Endothelial cell of umbilical vein (primary cell): ENCODE data around the gene TMEM18. TPM values are rescaled to one million over a fixed set of nuclear protein-coding genes. Genes with fewer than 3 reads are reported as not detected.

ENCODE experiments used
- BruUV-seq: library from RNA; stranded (reverse); fragments of 400-500 nt; replicated peaks from 2 replicates; lab custom pipeline; 2021; lab: Mats Ljungman, UMichigan
- CTCF ChIA-PET: fragments of 300-600, 350-600 bp; sonication (Branson Sonifier 250); formaldehyde crosslinking; loops from one replicate; lab custom pipeline; 2021; ENCODE audit warnings: antibody characterized with exemption, inconsistent platforms; lab: Charles Lee
- POLR2A ChIA-PET: fragments of 300-600, 350-600 bp; sonication (Branson Sonifier 250); formaldehyde crosslinking; loops from one replicate; lab custom pipeline; 2021; ENCODE audit warnings: antibody characterized with exemption, inconsistent platforms; lab: Charles Lee
- DNase-seq: peaks from one replicate; pipeline ENCODE4 v3.0.0-alpha.2; 2011; ENCODE audit warnings: low read depth, low spot score
- FAIRE-seq: peaks from 2 replicates; lab custom pipeline; 2011; peaks lifted over from hg19 to GRCh38; lab: Jason Lieb, UNC
- H2AFZ ChIP-seq: 2 replicates; pipeline ENCODE4 v1.6.0; 2012; ENCODE audit warnings: low read depth, low read length, control low read depth, inconsistent platforms
- H3K27ac ChIP-seq: 2 replicates; pipeline ENCODE4 v1.5.1; 2011; ENCODE audit warnings: low read depth, mild to moderate bottlenecking, control low read depth, low read length, moderate library complexity; ENCODE audit not compliant: insufficient read depth
- H3K27me3 ChIP-seq, 2 experiments: 2 replicates each; pipeline versions ENCODE4 v1.6.0 to v1.6.1; 2011; ENCODE audit warnings: low read length in 2 of 2, mixed read lengths in 1 of 2; ENCODE audit not compliant: control insufficient read depth in 2 of 2, insufficient read depth in 2 of 2
- H3K36me3 ChIP-seq, 2 experiments: 2 replicates in 1 of 2; 3 replicates in 1 of 2; pipeline ENCODE4 v1.5.1; 2011; ENCODE audit warnings: low read length in 2 of 2, mild to moderate bottlenecking in 1 of 2, moderate library complexity in 1 of 2; ENCODE audit not compliant: control insufficient read depth in 2 of 2, insufficient read depth in 2 of 2; ENCODE audit errors: extremely low read depth in 1 of 2
- H3K4me1 ChIP-seq: 3 replicates; pipeline ENCODE4 v1.5.1; 2011; ENCODE audit warnings: mild to moderate bottlenecking, low read length; ENCODE audit not compliant: control insufficient read depth, insufficient read depth; ENCODE audit errors: extremely low read depth
- H3K4me2 ChIP-seq: 2 replicates; pipeline ENCODE4 v1.6.1; 2011; ENCODE audit warnings: low read length, control low read depth, mixed read lengths; ENCODE audit not compliant: insufficient read depth
- H3K4me3 ChIP-seq, 3 experiments: fragments of 200-600 bp in 1 of 3; sonication (generic), shearing (Covaris generic) in 1 of 3; replicated peaks in 1 of 3; 2 replicates each; pipeline ENCODE4 v1.5.1; 2011 to 2016; ENCODE audit warnings: control low read depth in 3 of 3, low read length in 3 of 3, mild to moderate bottlenecking in 2 of 3, inconsistent platforms in 1 of 3, low read depth in 1 of 3, moderate library complexity in 1 of 3; ENCODE audit not compliant: insufficient read depth in 1 of 3
- H3K79me2 ChIP-seq: 2 replicates; pipeline ENCODE4 v1.6.0; 2012; ENCODE audit warnings: low read length, inconsistent platforms; ENCODE audit not compliant: control insufficient read depth, insufficient read depth
- H3K9ac ChIP-seq: replicated peaks from 2 replicates; pipeline ENCODE3; 2011; ENCODE audit warnings: low read length, control low read depth; ENCODE audit not compliant: insufficient read depth; ENCODE audit errors: extremely low read depth
- H3K9me1 ChIP-seq: replicated peaks from 3 replicates; pipeline ENCODE4 v1.6.0; 2011; ENCODE audit warnings: mild to moderate bottlenecking, low read length; ENCODE audit not compliant: control insufficient read depth, insufficient read depth; ENCODE audit errors: extremely low read depth
- H3K9me3 ChIP-seq: replicated peaks from 2 replicates; pipeline ENCODE4 v1.5.1; 2012; ENCODE audit warnings: low read length, inconsistent platforms; ENCODE audit not compliant: control insufficient read depth, insufficient read depth
- H4K20me1 ChIP-seq: replicated peaks from 2 replicates; pipeline ENCODE3; 2011; ENCODE audit warnings: mild to moderate bottlenecking, low read length; ENCODE audit not compliant: control insufficient read depth, insufficient read depth; ENCODE audit errors: extremely low read depth
- EZH2 ChIP-seq: IDR thresholded peaks from 2 replicates; pipeline ENCODE4 v1.6.1; 2012; ENCODE audit warnings: borderline replicate concordance, low read depth, mild to moderate bottlenecking, moderate library complexity, low read length, inconsistent platforms; ENCODE audit not compliant: severe bottlenecking
- FOS ChIP-seq: IDR thresholded peaks from 2 replicates; pipeline ENCODE4 v1.6.1; 2011; ENCODE audit warnings: mild to moderate bottlenecking, low read length, moderate library complexity, borderline replicate concordance; ENCODE audit not compliant: insufficient read depth
- GATA2 ChIP-seq: IDR thresholded peaks from 2 replicates; pipeline ENCODE4 v1.7.0; 2011; ENCODE audit warnings: low read depth, mild to moderate bottlenecking, moderate library complexity, mixed read lengths, low read length; ENCODE audit not compliant: insufficient read length, insufficient read depth
- JUN ChIP-seq: IDR thresholded peaks from 2 replicates; pipeline ENCODE4 v1.6.1; 2011; ENCODE audit warnings: borderline replicate concordance, low read depth; ENCODE audit not compliant: insufficient read length, insufficient read depth
- MAX ChIP-seq: IDR thresholded peaks from 2 replicates; pipeline ENCODE4 v1.6.1; 2011; ENCODE audit not compliant: insufficient read depth, insufficient read length
- MYC ChIP-seq: IDR thresholded peaks from one replicate; pipeline ENCODE4 v1.6.1; 2011; ENCODE audit warnings: mild to moderate bottlenecking, low read depth, low read length
- POLR2A ChIP-seq: IDR thresholded peaks from 2 replicates; pipeline ENCODE4 v1.6.1; 2012; ENCODE audit warnings: low read depth, mild to moderate bottlenecking, control low read depth, low read length
- POLR2AphosphoS5 ChIP-seq: IDR thresholded peaks from 2 replicates; pipeline ENCODE4 v1.6.1; 2012; ENCODE audit warnings: low read depth, mild to moderate bottlenecking, control low read depth, low read length, moderate library complexity; ENCODE audit not compliant: insufficient read depth
- dilution Hi-C: fragments of 300-500 bp; cut with MboI; formaldehyde crosslinking; loops from one replicate; pipeline ENCODE4 v1.15.0; 2019; ENCODE audit warnings: low sequenced_read_pairs; ENCODE audit not compliant: extremely low pct_ligation_motif_present
- intact Hi-C: fragments of 100-400 bp; cut with micrococcal nuclease; formaldehyde crosslinking; loops from one replicate; pipeline ENCODE4 v1.10.0; 2022
- polyA plus RNA-seq, 4 experiments: library from polyadenylated mRNA; depleted of rRNA in 3 of 4; stranded (reverse) in 3 of 4; unstranded in 1 of 4; fragments of >200 nt; gene quantifications; 2 replicates each; pipeline versions ENCODE4 v1.2.1 to v1.2.3, GENCODE V29; 2011 to 2012; ENCODE audit warnings: missing spikeins in 1 of 4
- total RNA-seq: library from RNA; stranded (reverse); gene quantifications from 2 replicates; pipeline ENCODE4 v1.2.3, GENCODE V29; 2021
- TF ChIP-seq, protein P1 (sequence below), 2 donors: IDR thresholded peaks; 1 replicate in 1 of 2; 2 replicates in 1 of 2; pipeline ENCODE4 v1.5.1; 2011; ENCODE audit warnings: low read length in 2 of 2, mild to moderate bottlenecking in 2 of 2, moderate library complexity in 2 of 2, control low read depth in 1 of 2, inconsistent platforms in 1 of 2, low read depth in 1 of 2; ENCODE audit not compliant: insufficient read depth in 1 of 2; ENCODE audit errors: extremely low read depth in 1 of 2

TMEM18 gene
- total and polyA plus RNA-seq, 2 donors (not counting 3 experiments of a cell fraction or from before 2014, with no cell fraction given), result 19.1 to 23.1 TPM

- FAIRE-seq (no peak), DNase-seq (no peak)
- CTCF ChIA-PET, result no interaction called here
- POLR2A ChIA-PET, result no interaction called here
- no peak overlapping the region for H3K9ac ChIP-seq
- no peaks in the 10 kb centered on the region for H3K9me3 ChIP-seq
- no peak overlapping the region for H2AFZ ChIP-seq
- no peak overlapping the region for H3K27ac ChIP-seq
- intact Hi-C loops (no loop called here), dilution Hi-C loops (no loop called here)
- H3K4me2 ChIP-seq, result no peak overlapping the region
- no peaks in the 10 kb centered on the region for H3K4me1 ChIP-seq
- no peaks in the 10 kb centered on the region for H3K79me2 ChIP-seq
- H3K27me3 ChIP-seq, result no peaks in the 10 kb centered on the region
- H3K9me1 ChIP-seq, result no peaks in the 10 kb centered on the region
- TF ChIP-seq GATA2 (no peak), JUN (no peak), MYC (no peak), MAX (no peak), FOS (no peak), POLR2A (no peak), EZH2 (no peak), POLR2AphosphoS5 (no peak)
- TF ChIP-seq, protein P1, sequence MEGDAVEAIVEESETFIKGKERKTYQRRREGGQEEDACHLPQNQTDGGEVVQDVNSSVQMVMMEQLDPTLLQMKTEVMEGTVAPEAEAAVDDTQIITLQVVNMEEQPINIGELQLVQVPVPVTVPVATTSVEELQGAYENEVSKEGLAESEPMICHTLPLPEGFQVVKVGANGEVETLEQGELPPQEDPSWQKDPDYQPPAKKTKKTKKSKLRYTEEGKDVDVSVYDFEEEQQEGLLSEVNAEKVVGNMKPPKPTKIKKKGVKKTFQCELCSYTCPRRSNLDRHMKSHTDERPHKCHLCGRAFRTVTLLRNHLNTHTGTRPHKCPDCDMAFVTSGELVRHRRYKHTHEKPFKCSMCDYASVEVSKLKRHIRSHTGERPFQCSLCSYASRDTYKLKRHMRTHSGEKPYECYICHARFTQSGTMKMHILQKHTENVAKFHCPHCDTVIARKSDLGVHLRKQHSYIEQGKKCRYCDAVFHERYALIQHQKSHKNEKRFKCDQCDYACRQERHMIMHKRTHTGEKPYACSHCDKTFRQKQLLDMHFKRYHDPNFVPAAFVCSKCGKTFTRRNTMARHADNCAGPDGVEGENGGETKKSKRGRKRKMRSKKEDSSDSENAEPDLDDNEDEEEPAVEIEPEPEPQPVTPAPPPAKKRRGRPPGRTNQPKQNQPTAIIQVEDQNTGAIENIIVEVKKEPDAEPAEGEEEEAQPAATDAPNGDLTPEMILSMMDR (IDR thresholded peaks at IDR 0.05; ENCODE audit: extremely low read depth in 1 of 2, insufficient read depth in 1 of 2, low read depth in 1 of 2, low read length in 2 of 2), result no peak
- no peaks in the 10 kb centered on the region for H3K36me3 ChIP-seq
- no peak overlapping the region for H3K4me3 ChIP-seq
- BruUV-seq, result no TSS peak
- H4K20me1 ChIP-seq, result no peaks in the 10 kb centered on the region
Observed at GRCh38 chr2:625415-626333, 51.5 kb downstream of the TMEM18 start.
